ENCODE measurements around the gene CTNNBIP1.

- no peak for TF ChIP-seq CTCF (IDR thresholded peaks at IDR 0.05 in 8 of 11, conservative IDR thresholded peaks at IDR 0.05 in 3 of 11)
- TF ChIP-seq POLR2AphosphoS5 (IDR thresholded peaks at IDR 0.05) = no peak
Measured at GRCh38 chr1:9905010-9905409, 5.1 kb downstream of the CTNNBIP1 start.

All from spleen (tissue), 7 donors.